Fibroblast of skin of abdomen (primary cell): Measurements from ENCODE around the gene SPATA31D3.
A peak's percentile ranks its signal among the peaks of the same experiment; 100 is the strongest.
"Not testable (repeated sequence)": the region's sequence is repeated elsewhere in the genome, so short reads cannot be mapped to it uniquely, and the experiment has no call there.

Source experiments
- DNase-seq: peaks from one replicate; pipeline ENCODE4 v3.0.0-alpha.2; 2013

The SPATA31D3 gene

GRCh38 chr9:81979196-81979595 lies 35.9 kb downstream of the SPATA31D3 start:
- no peak for DNase-seq

- peak; percentile 63 for DNase-seq
These were observed 37.3 kb downstream of the SPATA31D3 start for GRCh38 chr9:81980568-81980967.

- DNase-seq, result no peak
These were observed 38.6 kb downstream of the SPATA31D3 start for GRCh38 chr9:81981883-81982282.

GRCh38 chr9:81984928-81985327 lies 41.6 kb downstream of the SPATA31D3 start:
- DNase-seq, result peak; percentile 13

- no peak for DNase-seq
These were observed 42.8 kb downstream of the SPATA31D3 start for GRCh38 chr9:81986051-81986450.

- not testable (repeated sequence) for DNase-seq
These were observed 45.2 kb downstream of the SPATA31D3 start, which contains the start of gene SPATA31D1 for GRCh38 chr9:81988472-81988871. TSS of gene SPATA31D1 (plus strand) at chr9:81988772. CDS start at chr9:81988819, 47 bp downstream.

- DNase-seq, result no peak
These were observed 46.4 kb downstream of the SPATA31D3 start for GRCh38 chr9:81989700-81990099.

GRCh38 chr9:81993656-81994055 lies 50.4 kb downstream of the SPATA31D3 start:
- no peak for DNase-seq
